Activated CD8-positive, alpha-beta memory T cell treated with anti-CD3 and anti-CD28 coated beads, Interleukin-2, amount 50 U/mL, for 24 hours (primary cell): ENCODE data around the gene GPI.

Source experiments
- DNase-seq: peaks from one replicate; pipeline ENCODE4 v3.0.0-alpha.2; 2020; ENCODE audit errors: extremely low read depth

Gene GPI

GRCh38 chr19:34404109-34404909 is 39.3 kb downstream of the GPI start, which contains the start of gene PDCD2L:
Gene PDCD2L, plus strand, starts transcription at chr19:34404399. Its CDS starts 32 bp downstream, at chr19:34404431.
- peak; percentile 82 for DNase-seq

- DNase-seq: no peak
Observed at GRCh38 chr19:34405892-34406660, 41.1 kb downstream of the GPI start.

DNA sequence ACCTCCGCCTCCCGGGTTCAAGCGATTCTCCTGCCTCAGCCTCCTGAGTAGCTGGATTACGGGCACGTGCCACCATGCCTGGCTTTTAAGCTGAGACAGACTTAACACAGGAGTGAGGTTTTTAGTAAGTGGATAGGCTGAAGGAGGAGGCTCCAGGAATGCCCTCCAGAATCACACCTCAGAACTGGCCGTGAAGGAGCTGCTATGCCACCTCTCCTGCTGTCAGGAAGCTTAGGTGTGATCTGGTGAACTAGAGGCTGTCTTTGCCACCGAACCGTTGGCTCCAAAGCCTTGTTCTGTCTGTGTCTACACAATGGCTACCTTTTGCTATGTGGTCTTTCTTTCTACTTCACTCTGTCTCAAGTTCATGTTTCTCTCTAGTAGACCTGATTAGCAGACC is 43.4 kb downstream of the GPI start:
- DNase-seq: no peak

- no peak for DNase-seq
Observed at GRCh38 chr19:34409189-34410164, 44.5 kb downstream of the GPI start.

DNA sequence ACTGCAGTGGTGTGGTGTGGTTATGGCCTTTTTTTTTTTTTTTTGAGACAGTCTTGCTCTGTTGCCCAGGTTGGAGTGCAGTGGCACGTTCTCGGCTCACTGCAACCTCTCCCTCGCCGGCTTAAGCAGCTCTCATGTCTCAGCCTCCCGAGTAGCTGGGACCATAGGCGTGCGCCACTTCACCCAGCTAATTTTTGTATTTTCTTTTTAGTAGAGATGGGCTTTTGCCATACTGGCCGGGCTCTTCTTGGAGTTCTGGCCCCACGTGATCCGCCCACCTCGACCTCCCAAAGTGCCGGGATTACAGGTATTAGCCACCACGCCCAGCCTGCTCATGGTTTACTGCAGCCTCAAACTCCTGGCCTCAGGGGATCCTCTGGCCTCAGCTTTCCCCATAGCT is 46.2 kb downstream of the GPI start:
- DNase-seq: no peak

DNA sequence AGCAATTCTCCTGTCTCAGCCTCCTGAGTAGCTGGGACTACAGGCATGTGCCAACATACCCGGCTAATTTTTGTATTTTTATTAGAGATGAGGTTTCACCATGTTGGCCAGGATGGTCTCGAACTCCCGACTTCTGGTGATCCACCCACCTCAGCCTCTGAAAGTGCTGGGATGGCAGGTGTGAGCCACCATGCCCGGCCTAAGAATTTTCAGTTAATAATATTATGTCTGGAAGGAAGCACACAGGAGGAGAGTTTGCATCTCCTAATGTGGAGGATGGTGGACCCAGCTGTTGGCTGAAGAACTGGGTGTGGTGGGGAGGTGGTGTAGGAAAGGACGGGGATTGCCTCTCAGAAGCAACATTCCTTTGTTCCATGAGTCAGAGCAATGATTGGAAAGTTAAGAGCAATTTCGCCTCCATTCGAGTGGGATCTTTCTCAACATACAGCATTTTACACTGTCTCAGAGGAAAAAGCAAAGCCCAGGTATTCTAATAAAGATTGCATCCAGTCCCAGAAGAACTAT is 51.1 kb downstream of the GPI start:
- no peak for DNase-seq

GRCh38 chr19:34418300-34418699 is 53.3 kb downstream of the GPI start:
- no peak for DNase-seq

GRCh38 chr19:34426096-34426661 is 61.2 kb downstream of the GPI start:
- no peak for DNase-seq

DNA sequence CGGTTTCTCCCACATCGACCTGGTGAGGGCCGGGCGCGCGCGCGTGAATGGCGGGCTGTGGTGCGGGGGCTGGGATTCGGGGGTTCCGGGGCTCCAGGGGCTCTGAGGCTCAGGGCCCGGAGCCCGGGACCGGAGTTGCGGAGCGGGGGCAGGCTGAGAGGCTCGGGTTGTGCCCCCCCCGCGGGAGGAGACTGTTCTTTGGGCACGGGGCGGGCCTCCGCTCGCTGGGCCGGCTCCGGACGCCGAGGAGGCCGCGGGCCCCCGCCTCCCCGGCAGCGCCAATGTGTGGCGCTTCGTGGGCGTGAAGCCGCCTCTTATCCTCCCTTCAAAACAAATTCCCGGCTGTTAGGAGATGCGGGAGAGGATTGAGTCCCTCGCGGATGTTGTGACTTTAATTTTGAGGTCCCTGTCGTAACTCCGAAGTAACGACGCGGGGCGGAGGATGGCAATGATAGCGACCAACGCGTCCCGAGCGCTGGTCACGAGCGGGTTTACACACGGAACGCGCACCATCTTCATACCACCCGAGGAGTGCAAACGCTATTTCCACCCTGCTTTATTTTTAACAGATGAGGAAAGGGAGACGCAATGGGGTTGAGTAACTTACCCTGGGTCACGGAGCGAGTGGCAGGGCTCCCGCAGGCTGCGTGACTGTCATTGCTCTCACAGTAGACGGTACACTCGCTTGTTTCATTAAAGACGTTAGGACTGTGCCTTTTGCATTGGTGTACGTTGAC is 63.7 kb downstream of the GPI start:
- no peak for DNase-seq

- no peak for DNase-seq
Observed at GRCh38 chr19:34429553-34429952, 64.6 kb downstream of the GPI start.

DNA sequence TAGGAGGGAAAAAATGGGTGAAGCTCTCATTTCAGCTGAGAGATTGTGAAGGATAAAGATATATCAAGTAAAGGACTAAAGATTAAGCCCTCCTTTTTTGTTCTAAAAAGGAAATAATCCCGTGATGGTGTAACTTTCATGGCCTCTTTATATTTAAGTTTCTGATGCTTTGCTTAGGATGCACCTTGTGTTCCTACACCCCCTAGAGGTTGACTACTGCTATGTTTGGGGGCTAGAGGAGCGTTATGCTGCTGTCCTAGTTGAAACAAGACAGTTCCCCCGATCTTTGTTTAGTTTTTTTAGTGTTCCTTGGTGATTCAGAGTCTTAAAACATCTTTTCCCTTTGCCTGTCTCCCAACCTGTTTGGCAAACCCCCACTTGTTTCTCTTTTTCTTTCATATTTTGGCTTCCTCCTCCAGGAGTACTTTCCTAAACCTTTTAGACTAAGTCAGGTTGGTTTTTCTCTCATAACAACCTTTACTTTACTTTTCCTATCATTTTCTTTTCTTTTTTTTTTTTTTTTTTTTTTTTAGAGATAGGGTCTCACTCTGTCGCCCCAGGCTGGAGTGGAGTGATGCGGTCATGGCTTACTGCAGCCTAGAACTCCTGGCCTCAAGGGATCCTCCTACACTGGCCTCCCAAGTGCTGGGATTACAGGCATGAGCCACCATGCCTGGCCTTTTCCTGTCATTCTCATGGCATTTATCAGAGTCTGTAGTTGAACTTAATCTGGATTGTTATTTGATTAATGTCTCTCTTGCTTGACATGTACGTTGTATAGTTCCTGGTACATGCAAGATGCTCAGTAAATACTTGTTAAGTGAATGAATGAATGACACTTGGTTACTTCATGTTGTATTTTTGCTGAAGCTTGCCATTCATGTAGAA is 66.0 kb downstream of the GPI start:
- no peak for DNase-seq

- no peak for DNase-seq
Observed at GRCh38 chr19:34431681-34432402, 66.8 kb downstream of the GPI start.

- no peak for DNase-seq
Observed at GRCh38 chr19:34432797-34433196, 67.8 kb downstream of the GPI start.

GRCh38 chr19:34436716-34437115 is 71.7 kb downstream of the GPI start:
- DNase-seq: no peak

DNA sequence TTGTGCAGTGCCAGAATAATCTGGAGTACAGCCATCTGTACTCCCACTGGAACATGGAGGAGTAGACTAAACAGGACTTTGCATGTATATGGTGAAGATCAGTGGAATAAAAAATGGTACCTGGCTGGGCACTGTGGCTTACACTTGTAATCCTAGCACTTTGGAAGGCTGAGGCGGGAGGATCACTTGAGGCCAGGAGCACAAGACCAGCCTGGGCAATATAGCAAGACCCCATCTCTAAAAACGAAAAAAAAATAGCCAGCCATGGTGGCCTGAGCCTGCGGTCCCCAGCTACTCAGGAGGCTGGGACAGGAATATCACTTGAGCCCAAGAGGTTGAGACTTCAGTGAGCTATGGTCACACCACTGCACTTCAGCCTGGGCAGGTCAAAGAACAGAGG is 83.2 kb downstream of the GPI start:
- DNase-seq: no peak
